ENCODE results near the gene INPP5D.
A peak's percentile ranks its signal among the peaks of the same experiment; 100 is the strongest.

INPP5D gene

GRCh38 chr2:233068762-233069418 is 8.7 kb downstream of the INPP5D start:
- no peak for TF ChIP-seq GATA2 (IDR thresholded peaks at IDR 0.05; ENCODE audit: low read depth, low read length)

- TF ChIP-seq GATA3 (IDR thresholded peaks at IDR 0.05; ENCODE audit: low read depth, low read length) (no peak), GATA2 (IDR thresholded peaks at IDR 0.05; ENCODE audit: low read depth, low read length) (no peak)
These were observed 12.7 kb downstream of the INPP5D start for GRCh38 chr2:233072838-233073237.

DNA sequence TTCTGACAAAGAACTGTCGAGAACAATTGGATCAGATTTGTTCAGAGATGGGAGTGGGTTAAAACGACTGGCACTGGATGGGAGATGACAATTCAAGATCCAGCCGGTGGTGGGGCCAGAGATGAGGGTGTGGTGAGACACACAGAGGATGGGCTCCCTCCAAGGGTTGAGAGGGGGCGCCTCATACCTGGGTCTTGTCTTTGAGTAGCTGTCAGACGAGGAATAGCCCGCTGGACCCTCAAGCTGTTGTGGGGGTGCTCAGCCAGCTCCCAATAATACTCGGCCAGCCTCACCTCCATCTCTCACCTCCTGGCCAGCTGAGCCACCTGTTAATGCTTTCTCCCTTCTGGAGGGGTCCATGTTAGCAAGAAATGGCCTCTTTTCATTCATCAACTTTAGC is 14.0 kb downstream of the INPP5D start:
- no peak for TF ChIP-seq GATA2 (IDR thresholded peaks at IDR 0.05; ENCODE audit: low read depth, low read length)
- TF ChIP-seq GATA3 (IDR thresholded peaks at IDR 0.05; ENCODE audit: low read depth, low read length) = no peak

- TF ChIP-seq GATA3 (IDR thresholded peaks at IDR 0.05; ENCODE audit: low read depth, low read length) = no peak
- no peak for TF ChIP-seq GATA2 (IDR thresholded peaks at IDR 0.05; ENCODE audit: low read depth, low read length)
These were observed 15.2 kb downstream of the INPP5D start for GRCh38 chr2:233075141-233075965.

DNA sequence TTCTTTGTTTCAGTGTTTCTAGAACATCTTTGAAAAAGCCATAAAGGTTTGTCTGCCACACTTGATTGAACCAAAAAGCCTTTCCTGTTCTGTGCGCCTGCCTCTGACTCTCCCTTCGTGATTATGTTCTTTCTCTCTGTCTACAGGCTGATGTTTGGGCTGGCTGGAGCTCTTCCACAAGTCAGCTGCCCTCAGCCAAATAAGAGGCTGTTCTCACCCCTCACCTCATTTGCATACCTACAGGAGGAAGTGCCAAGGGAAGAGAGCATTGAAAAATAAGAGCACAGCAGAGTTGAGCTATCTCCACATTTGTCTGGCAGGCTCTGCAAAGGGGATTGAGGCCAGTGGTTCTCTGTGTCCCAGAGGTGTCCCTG is 15.8 kb downstream of the INPP5D start:
- no peak for TF ChIP-seq GATA3 (IDR thresholded peaks at IDR 0.05; ENCODE audit: low read depth, low read length)
- TF ChIP-seq GATA2 (IDR thresholded peaks at IDR 0.05; ENCODE audit: low read depth, low read length) = no peak

DNA sequence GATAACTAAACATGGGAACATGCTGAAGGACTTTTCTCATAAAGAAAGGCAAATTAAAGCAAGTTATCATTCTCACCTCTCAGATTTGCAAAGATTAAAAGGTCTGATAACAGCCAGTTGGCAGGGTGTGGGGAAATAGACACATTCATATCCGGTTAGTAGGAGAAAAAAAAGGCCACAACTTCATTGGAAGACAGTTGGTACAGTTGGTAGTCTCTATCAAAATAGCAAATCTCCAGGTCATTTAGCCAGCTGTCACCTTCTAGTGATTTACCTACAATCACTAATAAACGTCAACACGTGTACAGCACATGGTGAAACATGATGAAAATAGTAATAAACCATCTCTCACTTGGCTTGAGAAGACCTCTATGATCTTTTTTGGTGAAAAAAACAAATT is 16.6 kb downstream of the INPP5D start:
- no peak for TF ChIP-seq GATA3 (IDR thresholded peaks at IDR 0.05; ENCODE audit: low read depth, low read length)
- TF ChIP-seq GATA2 (IDR thresholded peaks at IDR 0.05; ENCODE audit: low read depth, low read length) = peak; percentile 30; the same call in 1 of the 2 replicates

- TF ChIP-seq GATA3 (IDR thresholded peaks at IDR 0.05; ENCODE audit: low read depth, low read length) = no peak
- no peak for TF ChIP-seq GATA2 (IDR thresholded peaks at IDR 0.05; ENCODE audit: low read depth, low read length)
These were observed 19.3 kb downstream of the INPP5D start for GRCh38 chr2:233079473-233079877.

DNA sequence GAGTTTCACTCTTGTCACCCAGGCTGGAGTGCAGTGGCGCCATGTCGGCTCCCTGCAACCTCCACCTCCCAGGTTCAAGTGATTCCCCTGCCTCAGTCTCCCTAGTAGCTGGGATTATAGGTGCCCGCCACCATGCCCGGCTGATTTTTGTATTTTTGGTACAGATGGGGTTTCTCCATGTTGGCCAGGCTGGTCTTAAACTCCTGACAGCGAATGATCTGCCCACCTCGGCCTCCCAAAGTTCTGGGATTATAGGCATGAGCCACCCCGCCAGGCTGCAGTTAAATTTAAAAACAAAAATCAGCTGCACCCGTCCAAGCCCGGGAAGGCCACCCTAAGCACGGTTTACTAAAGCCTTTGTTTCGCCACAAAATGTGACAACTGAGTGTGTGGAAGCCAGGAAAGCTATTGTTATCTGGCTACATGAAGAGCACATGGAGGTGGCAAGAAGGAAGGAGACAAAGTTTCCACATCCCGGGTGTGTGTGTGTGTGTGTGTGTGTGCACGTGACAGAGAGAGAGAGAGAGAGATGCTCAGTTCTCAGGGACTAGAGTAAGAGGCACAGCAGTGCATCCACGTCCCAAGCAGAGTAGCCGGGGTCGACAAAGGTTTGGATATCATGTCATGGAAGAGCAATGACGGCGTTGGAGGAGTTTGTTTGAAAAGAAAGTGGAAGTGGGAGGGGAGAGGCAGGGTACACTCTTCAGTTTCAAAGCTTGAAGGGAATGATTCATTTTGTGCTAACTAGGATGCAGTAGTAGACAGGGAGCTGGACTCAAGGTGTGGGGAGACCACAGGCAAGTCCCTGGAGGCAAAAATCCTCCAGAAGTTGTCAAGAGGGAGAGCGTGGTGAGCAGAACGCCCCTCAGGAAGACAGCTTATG is 20.1 kb downstream of the INPP5D start:
- no peak for TF ChIP-seq GATA2 (IDR thresholded peaks at IDR 0.05; ENCODE audit: low read depth, low read length)
- no peak for TF ChIP-seq GATA3 (IDR thresholded peaks at IDR 0.05; ENCODE audit: low read depth, low read length)

DNA sequence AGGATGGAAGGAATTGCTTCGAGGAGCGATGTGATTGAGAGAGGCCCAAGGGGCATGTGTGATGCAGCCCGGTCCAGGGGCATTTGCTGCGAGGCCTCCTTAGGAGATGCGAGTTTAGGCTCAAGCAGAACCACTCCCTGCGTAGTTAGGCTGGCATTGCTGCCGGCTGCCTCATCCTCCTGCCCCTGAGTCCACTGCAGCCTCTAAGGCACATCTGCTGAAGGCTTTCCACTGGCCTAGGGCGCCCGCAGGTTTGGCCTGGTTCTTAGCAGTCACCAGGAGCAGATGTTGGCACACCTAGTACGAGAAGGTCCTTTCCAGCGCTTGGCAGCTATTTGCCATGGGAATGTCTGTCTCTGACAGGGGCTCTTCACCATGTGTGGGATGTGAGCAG is 20.7 kb downstream of the INPP5D start:
- TF ChIP-seq GATA2 (IDR thresholded peaks at IDR 0.05; ENCODE audit: low read depth, low read length) (no peak), GATA3 (IDR thresholded peaks at IDR 0.05; ENCODE audit: low read depth, low read length) (no peak)

GRCh38 chr2:233081232-233081730 is 21.1 kb downstream of the INPP5D start:
- TF ChIP-seq GATA2 (IDR thresholded peaks at IDR 0.05; ENCODE audit: low read depth, low read length) = no peak

DNA sequence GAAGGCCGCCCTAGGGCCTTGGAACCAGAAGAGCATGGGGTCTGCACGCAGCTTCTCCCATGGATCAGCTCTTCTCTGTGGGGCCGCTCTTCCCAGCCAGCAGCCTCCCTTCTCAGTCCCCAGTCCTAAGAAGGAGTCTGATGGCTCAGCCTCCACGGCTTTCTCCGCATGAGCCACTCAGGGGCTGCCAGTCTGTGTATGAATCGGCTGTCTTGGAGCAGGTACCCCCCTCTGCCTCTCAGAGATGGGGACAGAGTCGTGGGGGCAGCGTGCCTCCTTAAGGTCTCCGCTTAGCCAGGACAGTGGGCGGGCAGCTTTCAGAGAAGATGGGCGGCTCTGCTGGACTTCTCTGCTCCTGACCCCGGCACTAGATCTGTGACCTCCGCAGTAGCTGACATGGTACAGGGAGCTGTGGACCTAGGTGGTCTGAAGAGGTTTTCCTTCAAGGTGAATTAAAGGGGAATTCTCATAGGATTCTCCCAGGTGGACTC is 21.6 kb downstream of the INPP5D start:
- TF ChIP-seq GATA2 (IDR thresholded peaks at IDR 0.05; ENCODE audit: low read depth, low read length) (no peak), GATA3 (IDR thresholded peaks at IDR 0.05; ENCODE audit: low read depth, low read length) (no peak)

DNA sequence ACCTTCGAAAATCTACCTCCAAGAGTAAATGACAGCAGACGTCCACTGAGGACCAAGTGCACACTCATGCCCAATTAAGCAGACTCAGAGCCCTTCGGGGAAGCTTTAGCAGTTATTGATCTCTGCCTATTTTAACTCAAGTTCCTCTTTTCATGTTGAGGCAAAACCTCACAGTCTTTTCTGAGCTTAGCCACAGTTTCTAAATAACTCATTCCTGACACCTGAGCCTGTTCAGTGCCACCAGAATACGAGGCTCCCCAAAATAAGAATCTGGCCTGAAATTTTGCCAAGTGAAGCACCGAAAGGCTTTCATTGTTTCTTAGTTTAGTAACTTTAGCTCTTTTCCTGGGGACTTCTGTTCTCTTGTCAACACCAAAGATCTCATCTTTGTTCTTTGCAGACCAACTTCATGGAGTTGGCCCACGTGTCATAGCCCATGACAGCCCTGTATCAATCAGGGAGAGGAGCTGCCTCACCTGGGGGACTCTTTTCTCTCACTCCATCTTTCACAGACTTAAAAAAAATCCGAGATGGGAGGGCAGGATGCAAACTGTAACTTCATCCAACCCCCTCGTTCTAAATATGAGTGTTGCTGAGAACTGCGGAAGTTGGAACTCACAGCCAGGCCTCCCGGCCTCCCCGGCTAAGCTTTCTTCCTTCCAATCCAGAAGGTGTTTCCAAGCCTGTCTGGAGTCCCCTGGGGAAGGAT is 22.2 kb downstream of the INPP5D start:
- TF ChIP-seq GATA3 (IDR thresholded peaks at IDR 0.05; ENCODE audit: low read depth, low read length) = no peak
- no peak for TF ChIP-seq GATA2 (IDR thresholded peaks at IDR 0.05; ENCODE audit: low read depth, low read length)

GRCh38 chr2:233082931-233083755 is 23.0 kb downstream of the INPP5D start:
- no peak for TF ChIP-seq GATA3 (IDR thresholded peaks at IDR 0.05; ENCODE audit: low read depth, low read length)
- no peak for TF ChIP-seq GATA2 (IDR thresholded peaks at IDR 0.05; ENCODE audit: low read depth, low read length)

All from SH-SY5Y (cell line).